Right lobe of liver (tissue), 4 donors: ENCODE data around the gene ZNF778.
"Not testable (repeated sequence)": the region's sequence is repeated elsewhere in the genome, so short reads cannot be mapped to it uniquely, and the experiment has no call there.

Experiments used
- POLR2A ChIP-seq: fragments of 450-650 bp; IDR thresholded peaks from one replicate; pipeline ENCODE4 v1.6.1; 2017; ENCODE audit warnings: antibody characterized with exemption, mild to moderate bottlenecking
- TF ChIP-seq, protein P1 (sequence below), 4 donors: fragments of 200-600 bp in 3 of 4; fragments of 450-650 bp in 1 of 4; IDR thresholded peaks; one replicate each; pipeline versions ENCODE4 v1.5.1 to v1.8.0; 2016 to 2022; ENCODE audit warnings: antibody characterized with exemption in 4 of 4, mild to moderate bottlenecking in 2 of 4
- donor health status: DM: no; HTN: no; CAD: no.
- donor health status: DM: no; HTN: no; CAD: no.
- donor health status: DM: no; HTN: yes; CAD: no.

GRCh38 chr16:89188471-89189357 is 28.8 kb upstream of the ZNF778 start:
- TF ChIP-seq POLR2A, result not testable (repeated sequence)
- TF ChIP-seq, protein P1, sequence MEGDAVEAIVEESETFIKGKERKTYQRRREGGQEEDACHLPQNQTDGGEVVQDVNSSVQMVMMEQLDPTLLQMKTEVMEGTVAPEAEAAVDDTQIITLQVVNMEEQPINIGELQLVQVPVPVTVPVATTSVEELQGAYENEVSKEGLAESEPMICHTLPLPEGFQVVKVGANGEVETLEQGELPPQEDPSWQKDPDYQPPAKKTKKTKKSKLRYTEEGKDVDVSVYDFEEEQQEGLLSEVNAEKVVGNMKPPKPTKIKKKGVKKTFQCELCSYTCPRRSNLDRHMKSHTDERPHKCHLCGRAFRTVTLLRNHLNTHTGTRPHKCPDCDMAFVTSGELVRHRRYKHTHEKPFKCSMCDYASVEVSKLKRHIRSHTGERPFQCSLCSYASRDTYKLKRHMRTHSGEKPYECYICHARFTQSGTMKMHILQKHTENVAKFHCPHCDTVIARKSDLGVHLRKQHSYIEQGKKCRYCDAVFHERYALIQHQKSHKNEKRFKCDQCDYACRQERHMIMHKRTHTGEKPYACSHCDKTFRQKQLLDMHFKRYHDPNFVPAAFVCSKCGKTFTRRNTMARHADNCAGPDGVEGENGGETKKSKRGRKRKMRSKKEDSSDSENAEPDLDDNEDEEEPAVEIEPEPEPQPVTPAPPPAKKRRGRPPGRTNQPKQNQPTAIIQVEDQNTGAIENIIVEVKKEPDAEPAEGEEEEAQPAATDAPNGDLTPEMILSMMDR (IDR thresholded peaks at IDR 0.05), result not testable (repeated sequence)
